ENCODE results near the gene ZP4.

Gene ZP4, protein sequence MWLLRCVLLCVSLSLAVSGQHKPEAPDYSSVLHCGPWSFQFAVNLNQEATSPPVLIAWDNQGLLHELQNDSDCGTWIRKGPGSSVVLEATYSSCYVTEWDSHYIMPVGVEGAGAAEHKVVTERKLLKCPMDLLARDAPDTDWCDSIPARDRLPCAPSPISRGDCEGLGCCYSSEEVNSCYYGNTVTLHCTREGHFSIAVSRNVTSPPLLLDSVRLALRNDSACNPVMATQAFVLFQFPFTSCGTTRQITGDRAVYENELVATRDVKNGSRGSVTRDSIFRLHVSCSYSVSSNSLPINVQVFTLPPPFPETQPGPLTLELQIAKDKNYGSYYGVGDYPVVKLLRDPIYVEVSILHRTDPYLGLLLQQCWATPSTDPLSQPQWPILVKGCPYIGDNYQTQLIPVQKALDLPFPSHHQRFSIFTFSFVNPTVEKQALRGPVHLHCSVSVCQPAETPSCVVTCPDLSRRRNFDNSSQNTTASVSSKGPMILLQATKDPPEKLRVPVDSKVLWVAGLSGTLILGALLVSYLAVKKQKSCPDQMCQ

DNA sequence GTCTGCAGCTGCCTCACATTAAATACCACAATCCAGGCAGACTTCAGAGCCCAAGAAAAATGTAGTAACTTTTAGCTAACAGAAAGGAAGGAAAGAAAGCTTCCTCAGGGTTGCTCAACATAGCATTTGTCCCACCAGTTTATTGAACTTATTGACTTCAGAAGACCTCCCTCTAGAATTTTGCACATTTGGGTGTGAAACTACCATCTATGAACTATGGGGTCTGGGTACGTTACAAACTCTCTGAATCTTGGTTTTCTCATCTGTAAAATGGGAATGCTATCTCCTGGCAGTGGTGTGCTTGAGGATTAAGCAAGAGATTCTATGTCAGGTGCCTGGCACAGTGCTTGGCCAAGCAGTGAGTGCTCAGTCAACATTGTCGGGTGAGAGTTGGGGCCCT is at the start of gene ZP4:
Gene ZP4, minus strand, starts transcription at position 101 of the 400 bp plus-strand sequence. CDS start 287 bp downstream, outside the sequence.
- no peak for DNase-seq

DNA sequence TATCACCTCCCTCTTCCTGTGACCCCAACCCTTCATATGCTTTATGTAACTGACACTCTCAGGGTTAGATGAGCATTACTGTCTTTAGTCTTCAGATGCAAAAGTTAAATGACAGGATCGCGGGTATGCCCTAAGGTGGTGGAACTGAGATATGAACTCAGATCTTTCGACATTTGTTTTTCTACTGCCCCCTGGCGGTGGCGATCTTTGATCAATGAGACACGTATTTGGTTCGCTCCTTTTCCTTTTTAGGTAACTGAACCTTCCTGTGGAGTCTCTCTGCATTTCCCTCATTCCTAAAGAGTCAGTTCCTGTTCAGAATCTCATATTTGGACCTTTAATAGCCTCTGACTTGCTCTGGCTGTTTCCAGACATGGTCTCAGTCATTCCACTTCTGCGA is 47.8 kb upstream of the ZP4 start:
- no peak for DNase-seq

DNA sequence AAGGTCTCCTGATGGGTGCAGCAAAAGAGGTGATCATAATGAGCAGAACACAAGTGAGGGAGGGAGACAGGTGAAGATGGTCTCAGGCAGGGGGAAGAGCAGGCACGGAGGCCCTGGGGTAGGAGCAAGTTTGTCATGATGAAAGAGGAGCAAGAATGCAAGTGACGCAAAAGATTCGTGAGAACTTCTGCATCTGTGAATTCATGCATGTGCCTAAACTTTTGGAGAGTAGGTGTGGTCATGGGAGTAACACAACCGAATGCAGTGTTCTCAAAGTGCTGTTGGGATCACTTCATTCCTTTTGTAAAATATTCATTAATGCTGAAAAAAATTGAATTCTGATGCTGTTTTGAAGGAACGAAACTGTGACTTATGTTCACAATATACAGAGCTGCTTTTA is 47.3 kb upstream of the ZP4 start:
- no peak for DNase-seq

DNA sequence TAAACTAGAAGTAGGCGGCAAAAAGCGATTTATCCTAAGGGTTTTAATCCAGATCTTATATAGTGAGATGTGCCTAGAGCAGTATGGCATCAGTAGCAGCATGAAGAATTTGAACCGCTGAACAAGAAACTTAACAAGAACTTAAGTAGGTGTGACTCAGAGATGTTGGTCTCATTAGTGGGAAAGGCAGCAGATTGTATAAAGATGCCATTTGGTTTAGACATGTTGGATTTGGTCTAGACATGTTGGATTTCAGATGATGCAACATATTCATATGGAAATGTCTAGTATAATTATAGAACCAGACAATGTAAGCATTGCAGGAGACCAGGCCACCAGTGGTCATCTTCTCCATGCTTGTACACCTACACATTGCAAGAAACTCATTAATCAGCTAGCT is 42.1 kb upstream of the ZP4 start:
- no peak for DNase-seq

DNA sequence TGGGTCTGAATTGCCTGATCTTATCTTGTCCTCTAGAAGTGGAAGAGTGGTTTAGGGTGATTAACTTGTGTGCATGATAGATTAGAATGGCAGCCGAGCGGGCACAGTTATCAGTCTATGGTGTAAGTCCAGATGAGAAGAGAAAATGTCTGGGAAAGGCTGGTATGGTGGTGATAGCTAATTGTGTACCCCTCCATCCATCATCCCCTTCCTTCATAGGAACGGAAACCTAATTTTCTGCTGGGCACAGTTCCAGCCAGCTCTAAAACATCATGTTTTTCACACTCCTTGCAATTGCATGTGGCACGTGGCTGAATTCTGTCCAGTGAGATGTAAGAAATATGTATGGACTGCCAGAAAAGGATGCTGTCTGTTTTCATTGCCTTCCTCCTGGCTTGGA is 40.9 kb upstream of the ZP4 start:
- no peak for DNase-seq

DNA sequence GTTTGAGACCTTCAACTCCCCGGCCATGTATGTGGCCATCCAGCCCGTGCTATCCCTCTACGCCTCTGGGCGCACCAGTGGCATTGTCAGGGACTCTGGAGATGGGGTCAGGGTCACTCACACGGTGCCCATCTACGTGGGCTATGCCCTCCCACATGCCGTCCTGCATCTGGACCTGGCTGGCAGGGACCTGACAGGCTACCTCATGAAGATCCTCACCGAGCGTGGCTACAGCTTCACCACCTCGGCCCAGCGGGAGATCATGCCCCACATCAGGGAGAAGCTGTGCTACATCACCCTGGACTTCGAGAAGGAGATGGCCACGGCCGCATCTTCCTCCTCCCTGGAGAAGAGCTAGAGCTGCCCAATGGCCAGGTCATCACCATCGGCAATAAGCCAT is 36.5 kb upstream of the ZP4 start:
- DNase-seq: no peak

DNA sequence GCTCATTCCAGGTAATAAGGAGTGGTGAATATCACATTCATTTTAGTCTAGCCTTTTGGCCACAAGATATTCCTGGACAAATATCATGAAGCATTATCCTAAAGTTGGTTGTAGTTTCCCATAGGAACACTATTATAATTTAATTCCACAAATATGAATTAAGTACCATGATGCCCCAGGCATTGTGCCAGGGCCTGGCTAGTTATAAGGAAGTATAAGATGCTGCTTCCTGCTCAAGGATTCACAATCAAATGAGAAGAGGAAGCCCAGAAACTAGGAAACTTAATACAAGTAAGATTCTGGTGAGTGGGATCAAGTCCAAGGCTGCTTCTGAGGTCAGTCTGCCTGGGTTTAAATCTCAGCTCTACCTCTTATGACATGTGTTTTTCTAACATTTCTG is 30.6 kb upstream of the ZP4 start:
- DNase-seq: no peak

DNA sequence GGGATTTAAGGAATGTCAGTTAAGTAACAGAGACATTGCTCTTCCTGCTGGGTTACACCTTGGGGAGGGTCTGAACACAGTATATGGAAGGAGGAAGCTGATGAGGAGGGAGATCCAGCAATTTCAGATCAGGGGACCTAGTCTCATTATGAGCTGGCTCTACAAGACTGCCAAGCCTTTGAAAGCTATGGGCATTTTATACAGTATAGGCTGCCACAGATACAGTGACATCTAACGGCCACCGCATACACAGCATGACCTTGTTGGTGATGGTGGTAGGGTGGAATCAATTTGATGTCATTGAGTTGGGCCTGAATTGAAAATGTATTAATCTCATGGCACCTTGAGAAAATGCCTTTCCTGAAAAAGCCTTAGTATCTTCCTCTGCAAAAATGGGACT is 22.6 kb upstream of the ZP4 start:
- DNase-seq: no peak

DNA sequence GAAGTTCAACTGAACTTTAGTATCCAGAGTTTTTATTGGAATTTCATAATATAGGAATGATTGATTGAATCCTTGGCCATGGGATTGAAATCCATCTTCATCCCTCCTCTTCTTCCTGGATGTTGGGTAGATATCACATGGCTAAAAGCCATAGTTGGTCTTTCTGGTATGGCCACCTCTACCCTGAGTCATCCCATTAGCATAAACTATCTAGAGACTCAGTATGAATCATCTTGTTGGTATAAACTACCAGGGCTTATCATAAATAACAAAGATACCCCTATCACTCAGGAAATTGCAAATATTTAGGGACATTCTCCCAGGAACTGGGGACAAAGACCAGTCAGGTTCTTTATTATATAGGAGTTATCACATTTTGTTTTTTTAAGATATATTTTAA is 21.2 kb upstream of the ZP4 start:
- no peak for DNase-seq

DNA sequence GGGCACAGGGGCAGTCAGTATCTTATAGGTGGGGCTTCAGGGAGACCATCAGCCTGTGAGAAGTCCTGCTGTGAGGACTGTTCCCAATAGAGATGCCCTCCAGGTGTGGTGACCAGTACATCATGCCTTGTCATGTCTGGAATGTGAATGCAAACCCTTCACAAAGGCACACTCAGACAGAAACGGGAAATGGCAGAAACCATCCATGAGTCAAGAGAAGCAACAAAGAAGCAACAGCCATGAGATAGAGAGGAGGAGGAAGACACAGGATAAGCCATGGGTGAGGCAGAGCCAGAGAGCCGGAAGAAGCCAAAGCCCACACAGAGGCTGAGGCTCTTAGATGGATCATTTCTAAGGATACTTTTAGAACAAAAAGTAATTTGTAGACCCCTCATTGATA is 20.1 kb upstream of the ZP4 start:
- DNase-seq: no peak

DNA sequence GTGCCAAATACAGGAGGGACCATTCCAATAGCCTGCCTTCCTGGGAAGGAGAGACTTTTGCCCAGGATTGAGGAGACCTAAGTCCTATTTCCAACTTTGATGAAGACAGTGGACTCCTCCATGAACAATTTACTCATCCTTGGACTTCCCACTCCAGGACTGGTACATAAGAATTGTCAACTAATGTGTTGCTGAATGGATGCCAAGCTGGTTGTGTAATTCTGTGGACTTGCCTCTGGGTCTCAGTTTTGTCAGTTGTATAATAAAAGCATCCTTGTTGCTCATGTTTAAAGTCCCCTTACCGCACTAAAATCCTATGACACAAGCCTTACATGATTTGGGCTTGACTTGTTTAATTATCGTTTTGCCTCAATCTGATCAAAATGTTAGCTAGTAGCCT is 13.2 kb upstream of the ZP4 start:
- DNase-seq: no peak

DNA sequence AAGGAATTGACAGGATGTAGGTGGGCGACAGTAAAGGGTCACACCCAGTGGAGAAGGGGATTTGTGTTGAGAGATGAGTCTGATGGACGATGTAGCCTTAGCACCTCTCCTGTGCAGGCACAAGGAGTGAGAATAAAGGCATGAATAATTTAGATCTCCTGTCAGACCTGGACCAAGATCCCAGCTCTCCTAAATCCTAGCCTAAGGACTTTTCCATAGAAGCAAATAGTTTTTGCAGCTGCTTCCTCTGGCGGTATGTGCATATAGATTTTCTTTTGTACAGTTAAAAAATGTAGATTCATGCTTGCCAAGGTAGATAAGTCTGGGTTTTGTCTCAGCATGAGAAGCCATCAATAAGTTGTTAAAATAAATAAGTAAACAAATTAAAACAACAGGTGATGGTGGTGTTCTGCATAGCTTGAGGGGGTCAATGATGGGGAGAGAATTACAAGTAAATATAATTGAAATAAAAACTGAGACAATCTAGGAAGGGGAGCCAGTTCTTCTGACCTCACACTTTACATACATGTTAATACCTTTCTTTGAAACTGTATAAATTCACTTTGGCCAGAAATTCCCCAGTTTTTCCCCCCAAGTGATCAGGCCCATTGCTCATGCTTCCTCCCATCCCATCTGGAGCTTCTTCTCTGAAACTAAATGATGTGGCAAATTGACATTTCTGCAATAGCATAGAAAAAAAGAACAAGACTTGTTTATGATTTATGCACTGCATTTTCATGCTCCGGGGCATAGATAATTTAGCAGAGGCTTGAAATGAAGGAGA is 12.4 kb upstream of the ZP4 start:
- no peak for DNase-seq

DNA sequence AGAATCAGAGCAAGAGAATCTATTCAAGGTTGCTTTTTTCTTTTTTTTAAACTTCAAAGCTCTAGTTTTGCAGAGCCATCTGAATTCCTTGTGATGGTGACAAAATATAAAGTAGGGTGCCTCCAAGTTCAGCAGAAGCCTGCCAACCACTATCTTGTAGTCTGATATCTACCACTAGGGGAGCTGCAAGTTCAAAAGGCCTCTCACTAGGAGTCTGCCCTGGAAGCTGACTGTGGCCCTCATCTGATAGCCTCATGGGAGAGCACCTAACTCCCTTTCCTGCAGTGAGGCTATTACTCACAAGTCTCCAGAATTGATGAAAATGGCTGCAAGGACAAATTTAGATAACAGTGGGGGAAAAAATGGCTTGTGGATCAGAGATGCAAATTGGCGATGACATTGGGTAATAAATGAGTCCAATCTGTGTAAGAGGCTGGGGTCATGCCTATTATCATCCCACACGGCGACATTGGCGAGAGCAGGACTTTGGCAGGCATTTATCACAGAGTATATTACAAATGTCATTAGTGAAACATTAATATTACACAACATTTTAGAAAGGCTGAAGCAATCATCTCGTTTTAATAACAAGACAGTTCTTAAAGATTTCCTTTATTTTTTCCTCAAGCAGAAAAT is 10.7 kb upstream of the ZP4 start:
- DNase-seq: no peak

DNA sequence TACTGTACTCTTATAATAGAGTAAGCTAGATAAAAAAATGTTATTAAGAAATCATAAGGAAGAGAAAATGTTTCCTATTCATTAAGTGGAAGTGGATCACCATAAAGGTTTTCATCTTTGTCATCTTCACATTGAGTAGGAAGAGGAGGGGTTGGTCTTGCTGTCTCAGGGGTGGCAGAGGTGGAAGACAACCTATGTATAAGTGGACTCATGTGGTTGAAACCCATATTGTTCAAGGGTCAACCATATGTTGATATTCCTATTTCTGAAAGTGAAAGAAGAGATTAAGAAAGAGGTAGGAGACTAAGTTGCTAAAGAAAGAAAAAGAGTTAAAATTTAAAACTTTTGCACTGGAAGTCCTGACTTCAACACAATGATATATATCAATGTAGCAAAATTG is 4.9 kb upstream of the ZP4 start:
- no peak for DNase-seq

DNA sequence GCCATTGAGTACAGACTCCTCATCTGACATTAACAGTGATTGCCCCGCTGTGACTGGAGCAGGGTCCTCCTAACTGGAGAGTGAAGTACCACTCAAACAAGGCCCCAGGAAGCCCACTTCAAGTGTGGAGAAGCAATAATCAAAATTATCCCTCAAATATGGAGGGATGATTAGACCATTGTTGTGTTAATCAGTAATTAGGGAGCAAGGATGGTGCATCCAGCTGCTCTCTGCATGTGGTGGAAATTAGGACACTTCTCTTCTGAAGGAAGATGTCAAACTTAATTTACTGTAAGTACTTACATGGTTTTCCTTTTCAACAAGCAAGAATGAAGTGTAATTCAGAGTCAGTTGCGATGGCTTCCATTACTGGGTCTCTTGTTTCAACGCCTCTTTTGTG is 3.4 kb upstream of the ZP4 start:
- DNase-seq: peak; percentile 77

DNA sequence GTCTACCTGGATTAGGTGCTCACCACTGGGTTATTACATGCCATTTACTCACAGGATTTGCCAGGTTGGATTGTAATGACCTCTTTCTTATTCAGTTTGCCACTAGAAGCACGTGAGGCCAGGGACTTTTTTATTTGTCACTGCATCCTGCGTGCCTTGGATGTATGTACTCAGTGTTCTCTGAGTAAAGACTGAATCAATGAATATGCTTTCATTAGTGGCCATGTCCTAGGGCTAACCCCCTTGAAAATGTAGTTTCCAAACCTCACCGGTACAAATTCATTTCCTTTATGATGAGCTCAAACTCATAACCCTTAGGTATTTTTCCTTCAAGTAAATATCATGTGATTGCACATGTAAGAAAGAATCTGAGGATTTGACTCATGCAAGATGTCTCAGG is 1.3 kb upstream of the ZP4 start:
- no peak for DNase-seq

DNA sequence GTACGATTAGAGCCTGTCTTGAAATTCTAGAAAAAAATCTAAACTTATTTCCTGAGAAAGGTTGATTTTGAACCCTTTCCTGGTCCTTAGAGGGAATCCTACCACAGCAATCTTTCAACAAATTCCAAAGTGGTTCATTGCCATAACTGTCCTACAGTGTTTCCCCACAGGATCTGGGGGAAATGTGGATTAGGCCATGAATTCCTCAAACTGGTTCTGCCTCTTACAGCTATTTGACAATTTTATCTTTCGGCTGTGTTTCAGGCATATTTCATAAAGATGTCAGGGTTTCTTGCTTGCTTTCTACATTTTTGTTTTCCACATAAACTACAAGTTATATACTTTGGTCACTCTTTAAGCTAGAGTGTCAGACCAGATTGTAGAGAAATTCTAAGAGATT is 544 bp upstream of the ZP4 start:
- DNase-seq: no peak

DNA sequence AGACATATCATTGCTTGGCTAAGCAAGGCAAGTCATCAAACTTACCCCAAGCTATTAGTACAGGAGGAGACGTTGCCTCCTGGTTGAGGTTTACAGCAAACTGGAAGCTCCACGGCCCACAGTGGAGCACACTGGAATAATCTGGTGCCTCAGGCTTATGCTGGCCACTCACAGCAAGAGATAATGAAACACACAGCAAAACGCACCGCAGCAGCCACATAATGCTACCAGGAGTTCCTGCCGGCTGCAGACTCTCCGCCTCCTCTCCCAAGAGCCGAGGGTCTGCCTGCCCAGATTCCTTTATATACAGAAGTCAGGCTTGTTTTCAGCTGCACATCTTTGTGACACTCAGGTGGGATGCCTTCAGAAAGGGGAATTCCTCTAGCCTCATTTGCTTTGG is 306 bp downstream of the ZP4 start:
- DNase-seq: no peak

DNA sequence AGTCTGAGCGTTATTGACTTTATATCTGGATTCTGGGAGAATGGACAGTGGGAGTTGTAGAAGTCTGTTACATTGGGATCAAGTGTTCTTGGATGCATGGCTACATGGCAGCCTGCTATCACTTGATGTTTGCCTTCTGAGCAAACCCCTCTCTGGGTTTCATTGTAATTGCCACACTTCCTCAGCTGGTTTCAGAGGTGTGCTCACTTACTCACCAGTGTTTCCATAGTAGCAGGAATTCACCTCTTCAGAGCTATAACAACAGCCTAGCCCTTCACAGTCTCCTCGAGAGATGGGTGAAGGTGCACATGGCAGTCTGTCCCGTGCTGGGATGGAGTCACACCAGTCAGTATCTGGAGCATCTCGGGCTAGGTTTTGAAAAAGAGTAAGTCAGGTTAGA is 2.6 kb downstream of the ZP4 start:
- no peak for DNase-seq

DNA sequence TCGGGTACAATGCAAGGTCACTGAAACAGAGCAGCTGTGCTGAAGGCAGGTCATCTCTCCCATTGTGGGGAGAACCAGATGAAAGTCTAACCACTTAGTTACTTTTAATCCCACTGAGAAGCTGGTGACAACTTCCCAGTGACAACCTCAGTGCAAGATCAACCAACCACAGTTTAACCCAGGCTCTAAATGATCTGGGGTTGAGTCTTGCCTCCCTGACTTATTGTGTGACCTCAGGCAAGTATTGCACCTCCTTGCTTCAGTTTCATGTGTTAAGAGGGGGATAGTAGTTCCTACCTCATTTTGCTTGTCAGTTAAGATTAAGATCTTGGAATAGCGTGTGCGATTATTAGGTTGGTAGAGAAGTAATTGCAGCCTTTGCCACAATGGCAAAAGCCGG is 3.2 kb downstream of the ZP4 start:
- DNase-seq: no peak

DNA sequence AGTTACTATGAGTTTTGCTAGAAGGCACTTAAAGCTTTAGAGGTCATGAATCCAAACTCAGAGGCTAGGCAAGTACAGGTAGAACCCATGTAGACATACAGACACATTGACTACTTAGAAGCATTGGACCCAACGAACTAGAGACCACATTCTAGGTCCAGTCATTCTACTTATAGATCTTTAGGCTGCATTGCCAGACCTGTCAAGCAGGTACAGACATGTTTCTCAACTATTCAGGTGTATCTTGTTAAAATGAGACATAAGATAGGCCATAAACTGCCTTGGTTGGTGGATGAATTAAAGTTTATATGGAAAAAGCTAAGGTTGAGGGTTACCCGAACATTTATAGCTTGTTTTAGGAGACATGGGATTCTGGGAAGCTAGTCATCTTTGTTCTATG is 6.5 kb downstream of the ZP4 start:
- no peak for DNase-seq

DNA sequence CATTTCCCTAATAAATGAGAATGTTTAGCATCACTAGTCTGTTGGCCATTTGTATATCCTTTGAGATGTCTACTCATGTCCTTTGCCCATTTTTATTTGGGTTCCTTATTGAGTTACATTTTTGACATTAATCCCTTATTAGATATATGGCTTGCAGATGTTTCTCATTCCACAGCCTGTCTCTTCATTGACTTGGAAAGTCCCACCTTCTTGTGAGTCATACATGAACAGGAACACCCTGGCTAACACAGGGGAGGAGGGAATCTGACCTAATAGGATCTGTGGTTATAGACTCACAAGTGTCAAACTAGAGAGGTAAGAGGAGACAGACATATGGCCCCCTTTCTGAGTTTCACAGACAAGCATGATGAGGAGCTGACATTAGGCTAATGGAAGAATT is 11.5 kb downstream of the ZP4 start:
- DNase-seq: no peak

DNA sequence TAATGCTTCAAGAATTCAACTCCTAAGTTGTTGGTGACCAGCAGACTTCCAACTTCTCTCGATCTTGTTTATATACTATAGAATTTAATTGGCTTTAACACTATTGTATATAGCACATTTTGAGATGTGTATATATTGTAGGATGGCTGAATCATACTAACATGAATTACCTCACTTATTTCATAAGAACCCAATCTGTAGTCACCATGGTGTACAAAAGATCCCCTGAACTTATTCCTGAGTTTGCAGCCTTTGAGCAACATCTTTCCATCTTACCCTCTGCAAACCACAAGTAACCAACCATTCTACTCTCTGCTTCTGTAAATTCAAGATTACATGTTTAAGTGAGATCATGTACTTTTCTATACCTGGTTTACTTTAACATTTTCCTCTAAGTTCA is 12.3 kb downstream of the ZP4 start:
- DNase-seq: no peak

DNA sequence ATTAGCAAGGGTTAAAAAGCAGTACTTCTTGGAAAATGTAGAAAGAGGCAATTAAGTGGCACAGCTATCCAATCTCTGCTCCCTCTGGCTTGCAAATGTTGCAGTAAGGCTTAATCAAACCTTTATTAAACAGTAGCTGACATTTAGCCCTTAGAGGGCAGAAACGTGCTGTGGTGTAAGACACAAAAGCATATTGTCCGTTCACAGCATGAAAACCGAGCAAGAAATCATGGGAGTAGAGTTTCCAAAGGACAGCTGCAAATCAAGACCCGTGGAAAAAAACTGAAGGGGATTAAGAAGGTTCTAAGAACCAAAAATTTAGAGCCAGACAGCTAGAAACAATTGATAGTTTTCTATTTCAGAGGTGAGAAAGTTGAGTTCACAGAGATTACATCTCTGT is 13.1 kb downstream of the ZP4 start:
- peak; percentile 44 for DNase-seq

Data from retina (tissue), 1 donor.